ENCODE results near the gene COPG2.
"Not testable (repeated sequence)": the region's sequence is repeated elsewhere in the genome, so short reads cannot be mapped to it uniquely, and the experiment has no call there.

The COPG2 gene

DNA sequence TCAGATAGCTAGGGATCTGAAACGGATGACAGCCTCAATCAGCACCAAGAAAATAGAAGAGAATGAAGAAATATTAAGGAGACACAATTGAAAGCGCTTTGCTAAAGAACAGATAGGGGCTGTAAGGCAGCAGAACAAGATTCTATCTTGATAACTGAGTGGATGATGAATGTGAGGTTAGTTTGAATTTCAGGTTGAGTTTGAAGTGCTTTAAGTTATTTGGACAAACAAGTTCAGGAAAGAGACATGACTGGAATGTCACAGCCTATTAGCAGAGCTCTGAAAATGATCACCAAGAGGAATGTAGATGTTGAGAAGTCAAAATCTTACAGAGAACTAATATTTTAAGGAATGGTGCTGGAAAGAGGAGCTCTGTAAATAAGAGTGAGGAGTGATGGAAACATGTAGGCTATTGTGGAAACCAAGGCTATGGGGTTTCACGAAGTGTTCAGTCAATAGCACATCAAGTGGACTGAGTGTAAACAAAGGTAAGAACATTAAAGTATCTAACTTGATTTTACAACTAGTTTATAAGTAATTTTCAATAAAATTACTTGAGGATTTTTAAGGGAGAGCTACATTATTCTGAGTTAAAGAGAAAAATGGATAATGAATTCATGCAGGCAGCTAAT, 115.0 kb downstream of the COPG2 start:
- DNase-seq, result no peak

DNA sequence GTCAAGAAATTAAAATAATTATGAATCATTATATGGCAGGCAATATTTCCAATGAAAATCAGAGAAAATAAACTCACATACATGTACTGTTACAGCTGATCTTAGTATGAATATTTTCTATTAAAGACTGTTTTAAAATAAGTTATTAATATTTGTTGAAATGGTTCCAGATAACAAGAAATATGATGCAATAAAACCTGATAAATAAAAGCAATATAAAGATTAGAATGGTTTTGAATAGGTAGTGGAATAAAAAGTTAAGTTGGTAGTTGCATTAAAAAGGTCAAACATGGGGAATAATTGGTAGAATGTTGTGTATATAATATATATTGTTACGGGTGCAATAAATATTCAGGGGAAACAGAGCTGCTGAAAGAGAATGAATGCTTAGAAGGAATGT, 124.2 kb downstream of the COPG2 start:
- DNase-seq, result no peak

DNA sequence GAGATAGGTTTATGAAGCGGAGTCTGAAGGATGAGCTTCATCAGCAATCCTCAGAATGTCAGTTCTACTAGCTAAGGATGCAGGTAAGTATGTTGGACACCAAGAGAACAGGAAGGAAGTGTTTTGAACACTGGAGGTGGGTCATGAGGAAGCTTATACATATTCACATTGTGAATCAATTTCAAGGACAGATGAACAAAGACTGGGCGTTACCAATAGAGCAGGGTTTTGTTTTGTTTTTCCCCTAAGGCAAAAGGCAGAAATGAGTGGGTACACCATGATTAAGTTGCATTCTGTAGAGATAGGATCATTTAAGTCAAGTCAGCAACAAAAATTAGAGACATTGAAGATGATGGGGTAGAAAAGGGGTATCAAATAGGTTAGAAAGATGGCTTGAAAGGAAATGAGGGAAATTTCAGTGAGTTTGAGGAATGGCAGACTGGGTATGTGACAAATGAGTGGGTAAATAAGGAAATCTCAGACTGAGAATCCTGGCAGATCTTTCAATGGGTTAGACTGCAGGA, 125.0 kb downstream of the COPG2 start:
- no peak for DNase-seq

DNA sequence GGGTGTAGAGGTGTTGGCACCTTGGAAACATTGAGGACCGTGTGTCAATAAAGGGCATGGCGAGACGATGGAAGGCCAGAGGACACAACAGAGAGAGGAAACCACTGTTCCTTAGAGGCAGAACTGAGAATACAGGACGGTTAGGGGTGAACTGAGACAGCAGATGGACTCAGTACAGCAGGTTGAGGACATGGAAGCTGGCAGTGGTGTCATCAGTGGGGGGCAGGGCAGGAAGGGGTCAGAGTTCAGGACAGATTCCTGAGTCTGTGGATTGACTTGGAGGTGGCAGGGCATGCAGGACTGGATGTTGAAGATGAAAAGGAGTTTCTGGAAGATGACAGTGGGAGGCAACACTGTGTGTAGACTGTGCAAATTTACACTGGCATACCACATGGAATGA, 126.3 kb downstream of the COPG2 start:
- DNase-seq, result not testable (repeated sequence)

- DNase-seq, result not testable (repeated sequence)
Observed at GRCh38 chr7:130541287-130541686, 127.3 kb downstream of the COPG2 start.

- not testable (repeated sequence) for DNase-seq
Observed at GRCh38 chr7:130537894-130538293, 130.7 kb downstream of the COPG2 start.

DNA sequence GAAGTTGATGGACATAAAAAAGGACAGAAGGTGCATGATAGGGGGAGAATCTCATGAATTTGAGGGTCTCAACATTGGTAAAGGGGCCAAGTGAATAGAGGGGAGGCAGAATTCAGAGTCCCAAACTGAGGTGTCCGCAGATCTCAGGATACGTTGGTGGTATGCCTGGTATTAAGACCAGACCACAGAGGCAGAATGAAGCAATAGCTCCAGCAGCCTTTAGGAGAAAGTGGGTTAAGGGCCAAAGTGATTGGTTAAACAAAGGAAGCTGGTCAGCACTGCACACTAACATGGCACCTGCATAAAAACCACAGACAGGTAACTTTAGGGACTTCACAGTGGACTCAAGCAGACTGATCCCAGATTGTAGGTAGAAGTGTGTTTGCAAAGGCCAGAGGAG, 139.1 kb downstream of the COPG2 start:
- DNase-seq, result no peak

DNA sequence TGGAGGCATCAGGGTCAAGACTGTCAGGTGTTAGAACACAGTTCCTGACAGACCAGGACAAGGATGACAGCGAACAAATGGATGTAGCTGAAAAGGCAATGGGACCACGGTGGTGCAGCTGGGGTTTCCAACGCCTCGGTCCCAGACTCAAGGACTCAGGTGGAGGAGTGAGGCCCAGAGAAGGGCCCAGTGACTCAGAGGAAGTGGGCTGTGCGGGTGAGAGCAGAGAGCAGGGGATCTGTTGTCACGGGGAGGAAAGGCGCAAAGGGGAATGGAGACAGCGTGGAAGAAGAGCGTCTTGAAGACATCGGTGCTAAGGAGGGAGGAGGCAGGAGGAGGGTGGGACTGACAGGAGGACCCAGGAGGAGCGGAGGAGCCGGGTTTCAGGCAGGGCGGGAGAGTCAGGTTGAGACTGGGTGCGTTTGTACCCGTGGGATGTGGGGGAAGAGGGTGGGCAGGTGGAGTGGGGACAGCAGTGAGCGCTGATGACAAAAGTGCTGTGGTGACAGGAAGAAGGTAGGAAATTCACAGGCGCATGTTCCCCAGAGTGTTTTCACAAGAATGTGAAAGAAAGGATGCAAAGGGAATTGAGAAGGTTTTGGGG, 140.7 kb downstream of the COPG2 start:
- DNase-seq, result not testable (repeated sequence)

- DNase-seq, result no peak
Observed at GRCh38 chr7:130524628-130525027, 143.9 kb downstream of the COPG2 start.

GRCh38 chr7:130523519-130524125, 144.9 kb downstream of the COPG2 start:
- DNase-seq, result not testable (repeated sequence)

GRCh38 chr7:130521258-130521951, 147.1 kb downstream of the COPG2 start:
- DNase-seq, result no peak

DNA sequence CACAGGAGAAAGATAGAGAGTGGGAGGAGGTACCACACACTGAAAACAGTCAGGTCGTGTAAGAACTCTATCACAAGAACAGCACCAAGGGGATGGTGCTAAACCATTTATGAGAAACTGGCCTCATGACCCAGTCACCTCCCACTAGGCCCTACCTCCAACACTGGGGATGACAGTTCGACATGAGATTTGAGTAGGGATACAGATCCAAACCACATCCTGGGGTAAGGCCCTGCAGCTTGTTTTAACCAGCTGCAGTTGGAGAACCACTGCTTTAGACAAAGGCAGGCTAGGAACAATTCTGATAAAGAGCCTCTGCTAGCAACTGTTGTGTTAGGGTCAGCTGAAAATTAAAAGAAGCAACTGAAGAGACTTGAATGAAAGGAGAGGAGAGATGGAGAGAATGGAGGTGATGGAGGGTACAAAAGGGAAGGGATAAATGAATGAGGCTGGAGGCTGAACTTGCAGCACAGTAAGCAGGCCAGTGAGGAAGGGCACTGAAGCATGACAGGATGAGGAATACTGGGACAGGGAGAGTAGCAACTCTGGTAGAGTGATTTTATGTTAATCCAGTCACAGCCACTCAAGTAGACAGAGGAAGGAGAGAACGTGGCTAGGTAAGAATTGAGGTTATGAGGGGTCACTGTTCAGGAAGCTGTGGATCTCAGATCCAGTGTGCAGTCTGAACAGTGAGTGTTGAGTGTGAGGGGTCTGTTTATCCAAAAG, 153.1 kb downstream of the COPG2 start:
- no peak for DNase-seq

GRCh38 chr7:130513447-130513846, 155.1 kb downstream of the COPG2 start:
- no peak for DNase-seq

DNA sequence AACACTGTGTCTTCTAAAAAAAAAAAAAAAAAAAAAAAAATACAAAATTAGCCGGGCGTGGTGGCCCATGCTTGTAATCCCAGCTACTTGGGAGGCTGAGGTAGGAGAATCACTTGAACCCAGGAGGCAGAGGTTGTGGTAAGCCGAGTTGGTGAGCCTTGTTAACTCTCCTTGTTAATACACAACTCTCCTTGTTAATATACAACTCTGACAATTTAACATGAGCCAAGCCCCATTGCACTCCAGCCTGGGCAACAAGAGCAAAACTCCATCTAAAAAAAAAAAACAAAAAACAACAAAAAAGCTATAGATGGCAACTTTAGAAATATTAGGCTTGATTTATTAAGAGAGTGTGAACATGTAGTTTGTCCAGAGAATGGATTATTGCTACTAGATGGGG, 156.5 kb downstream of the COPG2 start:
- not testable (repeated sequence) for DNase-seq

- DNase-seq, result no peak
Observed at GRCh38 chr7:130506358-130506757, 162.2 kb downstream of the COPG2 start.

- DNase-seq, result no peak
Observed at GRCh38 chr7:130505753-130506152, 162.8 kb downstream of the COPG2 start.

GRCh38 chr7:130500910-130501309, 167.6 kb downstream of the COPG2 start:
- no peak for DNase-seq

- no peak for DNase-seq
Observed at GRCh38 chr7:130500463-130500862, 168.1 kb downstream of the COPG2 start.

- no peak for DNase-seq
Observed at GRCh38 chr7:130494431-130494858, 174.1 kb downstream of the COPG2 start.

- no peak for DNase-seq
Observed at GRCh38 chr7:130493275-130493873, 175.2 kb downstream of the COPG2 start.

- no peak for DNase-seq
Observed at GRCh38 chr7:130492523-130493274, 175.8 kb downstream of the COPG2 start.

Measured in stimulated activated CD4-positive, alpha-beta T cell treated with anti-CD3 and anti-CD28 coated beads, Interleukin-4, amount 100 ng/mL, for 24 hours (primary cell).